Measurements from ENCODE around the gene DDA1.
"Not testable (repeated sequence)": the region's sequence is repeated elsewhere in the genome, so short reads cannot be mapped to it uniquely, and the experiment has no call there.

Gene DDA1

GRCh38 chr19:17358395-17358794, 49.0 kb downstream of the DDA1 start:
- Histone ChIP-seq H3K4me3 (ENCODE audit: low read length) (no peak overlapping the region), H3K27ac (ENCODE audit: low read length) (no peak overlapping the region), H3K27me3 (ENCODE audit: insufficient read depth, low read length) (no peaks in the 10 kb centered on the region), H3K4me1 (ENCODE audit: insufficient read depth, low read length) (no peaks in the 10 kb centered on the region), H3K36me3 (ENCODE audit: insufficient read depth, low read depth, low read length) (no peaks in the 10 kb centered on the region), H3K9ac (ENCODE audit: low read depth, low read length) (no peak overlapping the region), H3K9me3 (ENCODE audit: insufficient read depth, low read depth, low read length) (no peaks in the 10 kb centered on the region)

- no peak overlapping the region for H3K9ac ChIP-seq (ENCODE audit: low read depth, low read length)
- H3K9me3 ChIP-seq (ENCODE audit: insufficient read depth, low read depth, low read length) = no peaks in the 10 kb centered on the region
- H3K4me3 ChIP-seq (ENCODE audit: low read length) = no peak overlapping the region
- H3K27me3 ChIP-seq (ENCODE audit: insufficient read depth, low read length) = no peaks in the 10 kb centered on the region
- H3K27ac ChIP-seq (ENCODE audit: low read length) = no peak overlapping the region
- no peaks in the 10 kb centered on the region for H3K36me3 ChIP-seq (ENCODE audit: insufficient read depth, low read depth, low read length)
- no peaks in the 10 kb centered on the region for H3K4me1 ChIP-seq (ENCODE audit: insufficient read depth, low read length)
Observed at GRCh38 chr19:17359905-17360800, 50.8 kb downstream of the DDA1 start.

- not testable (repeated sequence) for H3K36me3 ChIP-seq (ENCODE audit: insufficient read depth, low read depth, low read length); H3K4me1 ChIP-seq (ENCODE audit: insufficient read depth, low read length); H3K27me3 ChIP-seq (ENCODE audit: insufficient read depth, low read length); H3K27ac ChIP-seq (ENCODE audit: low read length); H3K9me3 ChIP-seq (ENCODE audit: insufficient read depth, low read depth, low read length); H3K9ac ChIP-seq (ENCODE audit: low read depth, low read length); H3K4me3 ChIP-seq (ENCODE audit: low read length)
Observed at GRCh38 chr19:17363852-17364605, 54.7 kb downstream of the DDA1 start.

DNA sequence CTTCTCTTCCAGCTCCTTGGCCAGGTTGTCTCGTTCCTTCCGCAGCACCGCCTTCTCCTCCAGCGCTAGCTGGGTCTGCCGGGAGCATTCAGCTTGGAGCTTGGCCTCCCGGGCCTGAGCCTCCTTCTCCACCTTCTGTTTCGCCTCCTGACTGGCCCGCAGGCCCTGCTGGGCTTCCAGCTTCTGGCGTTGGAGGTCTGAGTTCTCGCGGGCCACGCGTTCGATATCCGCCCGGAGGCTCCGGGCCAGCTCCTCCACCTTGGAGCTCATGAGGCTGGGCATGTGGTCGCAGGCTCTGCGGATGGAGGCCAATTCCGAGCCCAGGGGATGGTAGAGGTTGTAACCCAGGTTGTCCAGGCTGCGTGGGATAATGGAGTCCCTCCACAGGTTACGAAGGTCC, 56.0 kb downstream of the DDA1 start:
- Histone ChIP-seq H3K27ac (ENCODE audit: low read length) (no peak overlapping the region), H3K36me3 (ENCODE audit: insufficient read depth, low read depth, low read length) (no peaks in the 10 kb centered on the region), H3K9ac (ENCODE audit: low read depth, low read length) (no peak overlapping the region), H3K27me3 (ENCODE audit: insufficient read depth, low read length) (no peaks in the 10 kb centered on the region), H3K9me3 (ENCODE audit: insufficient read depth, low read depth, low read length) (no peaks in the 10 kb centered on the region), H3K4me1 (ENCODE audit: insufficient read depth, low read length) (no peaks in the 10 kb centered on the region), H3K4me3 (ENCODE audit: low read length) (no peak overlapping the region)

- Histone ChIP-seq H3K27ac (ENCODE audit: low read length) (no peak overlapping the region), H3K9me3 (ENCODE audit: insufficient read depth, low read depth, low read length) (no peaks in the 10 kb centered on the region), H3K27me3 (ENCODE audit: insufficient read depth, low read length) (no peaks in the 10 kb centered on the region), H3K9ac (ENCODE audit: low read depth, low read length) (no peak overlapping the region), H3K36me3 (ENCODE audit: insufficient read depth, low read depth, low read length) (no peaks in the 10 kb centered on the region), H3K4me3 (ENCODE audit: low read length) (no peak overlapping the region), H3K4me1 (ENCODE audit: insufficient read depth, low read length) (no peaks in the 10 kb centered on the region)
Observed at GRCh38 chr19:17370026-17370587, 60.7 kb downstream of the DDA1 start.

Measured in iPS-20b (cell line).